OCI-LY7 (cell line): ENCODE results near the gene FAM229B. TPM values are rescaled to one million over a fixed set of nuclear protein-coding genes. Genes with fewer than 3 reads are reported as not detected.

Source experiments
- Bru-seq: library from RNA; stranded (reverse); fragments of 400-500 nt; gene quantifications from one replicate; lab custom pipeline; 2021; lab: Mats Ljungman, UMichigan
- BruChase-seq, 2 experiments: library from RNA; stranded (reverse); fragments of 400-500 nt; gene quantifications; one replicate each; lab custom pipeline; 2021; lab: Mats Ljungman, UMichigan
- BruUV-seq: library from RNA; stranded (reverse); fragments of 400-500 nt; replicated peaks from 2 replicates; lab custom pipeline; 2021; lab: Mats Ljungman, UMichigan
- CTCF ChIA-PET: fragments of 300-600 bp; sonication (Branson Sonifier 250); formaldehyde crosslinking; loops from one replicate; lab custom pipeline; 2022; ENCODE audit warnings: antibody characterized with exemption; ENCODE audit not compliant: unreplicated experiment; lab: Charles Lee
- POLR2A ChIA-PET: fragments of 300-600 bp; sonication (Branson Sonifier 250); formaldehyde crosslinking; loops from one replicate; lab custom pipeline; 2022; ENCODE audit warnings: antibody characterized with exemption; lab: Charles Lee
- DNase-seq: peaks from one replicate; pipeline ENCODE4 v3.0.0-alpha.2; 2015; ENCODE audit warnings: low spot score
- H2AFZ ChIP-seq: fragments of 200-600 bp; sonication (generic), shearing (Covaris generic); 2 replicates; pipeline ENCODE4 v1.6.1; 2014; ENCODE audit warnings: mild to moderate bottlenecking, antibody characterized with exemption, low read length, moderate library complexity
- H3K27ac ChIP-seq: fragments of 200-600 bp; sonication (generic); 2 replicates; pipeline ENCODE4 v1.5.1; 2014; ENCODE audit warnings: mixed run types, low read depth, mild to moderate bottlenecking, moderate library complexity, low read length, inconsistent platforms; ENCODE audit not compliant: poor library complexity, severe bottlenecking
- H3K36me3 ChIP-seq: fragments of 200-600 bp; sonication (generic); 2 replicates; pipeline ENCODE4 v1.6.1; 2014; ENCODE audit warnings: mild to moderate bottlenecking, antibody characterized with exemption, low read length, moderate library complexity, mixed read lengths; ENCODE audit not compliant: insufficient read depth
- H3K4me1 ChIP-seq: fragments of 200-600 bp; sonication (generic); 2 replicates; pipeline ENCODE4 v1.5.1; 2014; ENCODE audit warnings: mild to moderate bottlenecking, low read length; ENCODE audit not compliant: insufficient read depth, poor library complexity, severe bottlenecking
- H3K4me2 ChIP-seq: fragments of 200-600 bp; sonication (generic); 2 replicates; pipeline ENCODE4 v1.6.1; 2014; ENCODE audit warnings: mild to moderate bottlenecking, low read length
- H3K4me3 ChIP-seq: fragments of 200-600 bp; sonication (generic); 2 replicates; pipeline ENCODE4 v1.5.1; 2014; ENCODE audit warnings: mild to moderate bottlenecking, low read depth, low read length; ENCODE audit not compliant: poor library complexity, severe bottlenecking
- H3K79me2 ChIP-seq: fragments of 200-600 bp; sonication (generic); 2 replicates; pipeline ENCODE4 v1.6.1; 2016; ENCODE audit warnings: low read depth, mild to moderate bottlenecking, low read length, moderate library complexity, mixed read lengths; ENCODE audit not compliant: insufficient read depth
- H3K9me2 ChIP-seq: fragments of 200-600 bp; sonication (generic); 2 replicates; pipeline ENCODE4 v1.6.1; 2016; ENCODE audit warnings: mild to moderate bottlenecking, low read length, mixed read lengths; ENCODE audit not compliant: insufficient read depth
- H3K9me3 ChIP-seq: fragments of 200-600 bp; sonication (generic); 2 replicates; pipeline ENCODE4 v1.6.1; 2014; ENCODE audit warnings: mild to moderate bottlenecking, mixed run types, low read length, mixed read lengths
- H4K20me1 ChIP-seq: fragments of 200-600 bp; sonication (generic); 2 replicates; pipeline ENCODE4 v1.6.1; 2014; ENCODE audit warnings: mild to moderate bottlenecking, antibody characterized with exemption, low read length, moderate library complexity, mixed read lengths; ENCODE audit not compliant: insufficient read depth
- EZH2phosphoT487 ChIP-seq: fragments of 200-600 bp; sonication (generic); IDR thresholded peaks from 2 replicates; pipeline ENCODE4 v1.6.1; 2018; ENCODE audit warnings: low read depth, borderline replicate concordance, mild to moderate bottlenecking, mixed run types, antibody characterized with exemption, low read length, moderate library complexity, mixed read lengths
- intact Hi-C: fragments of 100-400 bp; cut with micrococcal nuclease; formaldehyde crosslinking; loops from one replicate; pipeline ENCODE4 v1.10.0; 2022; ENCODE audit not compliant: unreplicated experiment
- long read RNA-seq: library from polyadenylated mRNA; stranded (forward); transcript quantifications from one replicate; pipeline ENCODE4 v2.0.0, GENCODE V29; 2022
- total RNA-seq, 2 experiments: library from RNA; depleted of rRNA in 1 of 2; stranded (reverse); fragments of >200 nt in 1 of 2; shearing (Covaris generic) in 1 of 2; gene quantifications; 2 replicates each; pipeline ENCODE4 v1.2.3, GENCODE V29; 2014 to 2022
- TF ChIP-seq, protein P1 (sequence below): fragments of 200-600 bp; sonication (generic); conservative IDR thresholded peaks from 2 replicates; pipeline ENCODE4 v1.5.1; 2014; ENCODE audit warnings: mild to moderate bottlenecking, antibody characterized with exemption, low read length, moderate library complexity, mixed read lengths

FAM229B gene, protein sequence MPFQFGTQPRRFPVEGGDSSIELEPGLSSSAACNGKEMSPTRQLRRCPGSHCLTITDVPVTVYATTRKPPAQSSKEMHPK
- 3.7 and 14.9 TPM in 2 replicates for total RNA-seq (2014; rRNA removed; shearing (Covaris generic))
- total RNA-seq (2022): 6.2 and 8.2 TPM in 2 replicates
- percentile 40 among the genes with signal in this experiment for Bru-seq, nascent RNA
- BruChase-seq, experiment 1, labeled RNA remaining after a 6-hour chase: percentile 35 among the genes with signal in this experiment
- percentile 33 among the genes with signal in this experiment for BruChase-seq, experiment 2, labeled RNA remaining after a 2-hour chase
- long read RNA-seq, transcript FAM229B-201 (4 exons, 2,543 nt): major isoform, 6 of 7 reads
- long read RNA-seq, partial matches to known transcripts: 0 of 7 reads
- long read RNA-seq, other reads (novel, unspliced or antisense): 1 of 7 reads

DNA sequence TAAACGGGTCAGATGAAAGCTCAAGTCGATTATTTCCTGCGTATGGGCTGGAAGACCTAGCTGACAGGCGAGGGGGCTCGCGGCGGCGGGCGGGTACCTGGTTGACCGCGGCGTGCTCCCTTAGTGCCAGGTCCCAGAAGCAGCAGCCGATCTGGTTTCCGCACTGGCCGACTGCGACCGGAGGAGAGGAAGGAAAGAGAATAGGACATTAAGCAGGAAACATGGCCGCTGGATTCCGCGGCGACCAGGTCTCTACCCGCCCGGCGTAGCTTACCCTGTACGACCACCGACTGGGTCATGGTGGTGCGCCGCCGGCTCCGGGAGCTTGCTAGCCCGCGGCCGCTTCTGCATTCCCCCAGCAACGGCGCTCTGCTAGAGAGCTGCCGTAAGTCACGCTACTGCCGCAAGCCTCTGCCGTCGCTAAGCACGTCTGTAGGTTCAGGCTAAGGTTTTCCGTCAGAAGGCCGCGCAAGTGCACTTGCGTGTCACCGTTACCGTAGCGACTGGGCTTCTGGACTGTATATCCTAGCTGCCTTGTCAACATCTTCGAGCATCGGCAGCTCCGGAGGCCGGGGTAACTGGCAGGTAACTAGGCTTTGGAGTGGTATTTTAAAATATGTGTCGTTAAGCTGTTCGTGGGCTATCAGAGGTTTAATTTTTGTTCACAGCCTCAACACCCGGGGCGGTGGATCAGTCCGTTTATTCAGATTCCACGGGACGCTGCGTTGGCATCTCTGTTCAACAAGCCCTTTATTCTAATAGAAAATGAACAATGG is at the start of gene FAM229B, which contains the start of gene TUBE1:
Gene FAM229B (plus strand): TSS at position 456 of the 776 bp plus-strand sequence. CDS start 11,693 bp downstream, outside the sequence.
Gene TUBE1 (minus strand): TSS at position 347 of the 776 bp plus-strand sequence. CDS start 48 bp downstream, at position 299.
- Histone ChIP-seq H3K4me2 (peak within 1 kb of the TSS; percentile 93), H3K4me1 (peaks cover 6% of the 10 kb centered on the region), H4K20me1 (no peaks in the 10 kb centered on the region), H3K4me3 (peak within 1 kb of the TSS; percentile 78), H3K9me2 (no peaks in the 10 kb centered on the region), H3K9me3 (no peaks in the 10 kb centered on the region), H3K27ac (peak within 1 kb of the TSS; percentile 49), H2AFZ (peak within 1 kb of the TSS; percentile 100), H3K36me3 (peaks cover 25% of the 10 kb centered on the region), H3K79me2 (peaks cover 7% of the 10 kb centered on the region; the same call in 1 of the 2 replicates)
- BruUV-seq: no TSS peak
- intact Hi-C loops: no loop called here
- CTCF ChIA-PET: interaction anchor here (0.8 to 1.5 kb wide), 4 partner anchors 9 to 93 kb away, joined by 3 to 5 read pairs (median 4); no protein-coding TSS in a partner anchor
- POLR2A ChIA-PET: interaction anchor here (0.6 to 3.6 kb wide), 12 partner anchors 9 to 1864 kb away, joined by 3 to 32 read pairs (median 5); no protein-coding TSS in a partner anchor
- no peak for TF ChIP-seq EZH2phosphoT487
- TF ChIP-seq, protein P1, sequence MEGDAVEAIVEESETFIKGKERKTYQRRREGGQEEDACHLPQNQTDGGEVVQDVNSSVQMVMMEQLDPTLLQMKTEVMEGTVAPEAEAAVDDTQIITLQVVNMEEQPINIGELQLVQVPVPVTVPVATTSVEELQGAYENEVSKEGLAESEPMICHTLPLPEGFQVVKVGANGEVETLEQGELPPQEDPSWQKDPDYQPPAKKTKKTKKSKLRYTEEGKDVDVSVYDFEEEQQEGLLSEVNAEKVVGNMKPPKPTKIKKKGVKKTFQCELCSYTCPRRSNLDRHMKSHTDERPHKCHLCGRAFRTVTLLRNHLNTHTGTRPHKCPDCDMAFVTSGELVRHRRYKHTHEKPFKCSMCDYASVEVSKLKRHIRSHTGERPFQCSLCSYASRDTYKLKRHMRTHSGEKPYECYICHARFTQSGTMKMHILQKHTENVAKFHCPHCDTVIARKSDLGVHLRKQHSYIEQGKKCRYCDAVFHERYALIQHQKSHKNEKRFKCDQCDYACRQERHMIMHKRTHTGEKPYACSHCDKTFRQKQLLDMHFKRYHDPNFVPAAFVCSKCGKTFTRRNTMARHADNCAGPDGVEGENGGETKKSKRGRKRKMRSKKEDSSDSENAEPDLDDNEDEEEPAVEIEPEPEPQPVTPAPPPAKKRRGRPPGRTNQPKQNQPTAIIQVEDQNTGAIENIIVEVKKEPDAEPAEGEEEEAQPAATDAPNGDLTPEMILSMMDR: no peak
- peak; percentile 97 for DNase-seq

DNA sequence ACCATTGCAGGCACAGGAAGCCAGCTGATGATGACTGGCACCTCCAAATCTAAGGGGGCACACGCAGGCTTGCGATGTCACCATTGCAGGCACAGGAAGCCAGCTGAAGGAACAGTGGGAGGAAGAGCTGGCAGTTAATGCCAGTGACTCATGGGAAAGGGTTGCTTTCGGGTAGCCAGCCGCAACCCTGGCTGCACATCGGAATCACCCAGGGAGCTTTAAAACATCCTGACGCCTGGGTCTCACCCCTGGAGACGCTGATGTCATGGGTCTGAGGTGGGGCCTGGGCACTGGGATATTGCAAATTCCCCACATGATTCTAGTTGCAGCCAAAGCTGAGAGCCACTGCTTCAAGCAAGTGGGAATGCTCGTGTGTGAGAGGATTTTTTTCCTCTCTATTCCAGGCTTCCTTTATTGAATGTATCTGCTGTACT is 49.6 kb upstream of the FAM229B start:
- no peak for DNase-seq
- POLR2A ChIA-PET: interaction anchor here (0.6 kb wide), 1 partner anchor 184 kb away, joined by 3 read pairs; no protein-coding TSS in a partner anchor
- no peaks in the 10 kb centered on the region; the same call in 1 of the 2 replicates for H3K9me3 ChIP-seq
- H4K20me1 ChIP-seq: no peaks in the 10 kb centered on the region
- TF ChIP-seq, protein P1: no peak
- TF ChIP-seq EZH2phosphoT487: no peak
- H3K9me2 ChIP-seq: no peaks in the 10 kb centered on the region; the same call in 1 of the 2 replicates
- no peaks in the 10 kb centered on the region for H3K36me3 ChIP-seq
- H3K4me1 ChIP-seq: peaks cover 4% of the 10 kb centered on the region
- no peak overlapping the region for H3K4me2 ChIP-seq
- BruUV-seq: no TSS peak
- intact Hi-C loops: no loop called here
- CTCF ChIA-PET: no interaction called here
- no peaks in the 10 kb centered on the region for H3K79me2 ChIP-seq
- no peak overlapping the region for H2AFZ ChIP-seq
- no peak overlapping the region for H3K27ac ChIP-seq
- no peak overlapping the region for H3K4me3 ChIP-seq
